ENCODE measurements around the gene STRN. TPM values are rescaled to one million over a fixed set of nuclear protein-coding genes. Genes with fewer than 3 reads are reported as not detected.
"Not testable (repeated sequence)": the region's sequence is repeated elsewhere in the genome, so short reads cannot be mapped to it uniquely, and the experiment has no call there.

STRN gene
- total RNA-seq, 2 donors from 2014 or later = 7.3 to 12.7 TPM

DNA sequence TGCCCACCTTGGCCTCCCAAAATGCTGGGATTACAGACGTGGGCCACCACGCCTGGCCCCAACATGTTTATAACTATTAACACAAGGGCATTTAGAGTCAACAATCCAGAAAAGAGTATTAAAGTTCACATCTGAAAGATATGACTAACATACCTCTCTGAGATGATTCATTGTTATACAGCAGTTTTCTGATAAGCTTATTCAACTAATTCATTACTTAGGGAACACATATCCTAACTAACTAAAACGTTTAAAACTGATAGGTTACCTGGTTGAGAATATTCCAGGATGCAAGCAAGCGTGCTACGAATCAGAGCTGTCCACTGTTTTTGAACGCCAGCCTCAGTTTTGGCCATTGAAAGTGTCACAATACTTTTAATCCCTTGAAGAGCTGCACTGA is 34.0 kb upstream of the STRN start:
- Histone ChIP-seq H3K4me3 (no peak overlapping the region), H3K36me3 (replicated peaks in 1 of 2; ENCODE audit: insufficient read depth in 1 of 2, low read depth in 2 of 2) (peaks cover 0 to 22% of the 10 kb centered on the region in 2 donors), H3K9me3 (no peaks in the 10 kb centered on the region), H3K27ac (no peak overlapping the region), H3K27me3 (no peaks in the 10 kb centered on the region), H3K4me1 (no peaks in the 10 kb centered on the region)
- intact Hi-C loops (cut with DNase I) = no loop called here
- ATAC-seq (no peak), DNase-seq (no peak)
- TF ChIP-seq POLR2A (IDR thresholded peaks at IDR 0.05) = no peak
- TF ChIP-seq, protein P1, sequence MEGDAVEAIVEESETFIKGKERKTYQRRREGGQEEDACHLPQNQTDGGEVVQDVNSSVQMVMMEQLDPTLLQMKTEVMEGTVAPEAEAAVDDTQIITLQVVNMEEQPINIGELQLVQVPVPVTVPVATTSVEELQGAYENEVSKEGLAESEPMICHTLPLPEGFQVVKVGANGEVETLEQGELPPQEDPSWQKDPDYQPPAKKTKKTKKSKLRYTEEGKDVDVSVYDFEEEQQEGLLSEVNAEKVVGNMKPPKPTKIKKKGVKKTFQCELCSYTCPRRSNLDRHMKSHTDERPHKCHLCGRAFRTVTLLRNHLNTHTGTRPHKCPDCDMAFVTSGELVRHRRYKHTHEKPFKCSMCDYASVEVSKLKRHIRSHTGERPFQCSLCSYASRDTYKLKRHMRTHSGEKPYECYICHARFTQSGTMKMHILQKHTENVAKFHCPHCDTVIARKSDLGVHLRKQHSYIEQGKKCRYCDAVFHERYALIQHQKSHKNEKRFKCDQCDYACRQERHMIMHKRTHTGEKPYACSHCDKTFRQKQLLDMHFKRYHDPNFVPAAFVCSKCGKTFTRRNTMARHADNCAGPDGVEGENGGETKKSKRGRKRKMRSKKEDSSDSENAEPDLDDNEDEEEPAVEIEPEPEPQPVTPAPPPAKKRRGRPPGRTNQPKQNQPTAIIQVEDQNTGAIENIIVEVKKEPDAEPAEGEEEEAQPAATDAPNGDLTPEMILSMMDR (IDR thresholded peaks at IDR 0.05) = no peak
- WGBS, 2 donors = 85% methylated on average over 6 of the region's 6 CpGs

DNA sequence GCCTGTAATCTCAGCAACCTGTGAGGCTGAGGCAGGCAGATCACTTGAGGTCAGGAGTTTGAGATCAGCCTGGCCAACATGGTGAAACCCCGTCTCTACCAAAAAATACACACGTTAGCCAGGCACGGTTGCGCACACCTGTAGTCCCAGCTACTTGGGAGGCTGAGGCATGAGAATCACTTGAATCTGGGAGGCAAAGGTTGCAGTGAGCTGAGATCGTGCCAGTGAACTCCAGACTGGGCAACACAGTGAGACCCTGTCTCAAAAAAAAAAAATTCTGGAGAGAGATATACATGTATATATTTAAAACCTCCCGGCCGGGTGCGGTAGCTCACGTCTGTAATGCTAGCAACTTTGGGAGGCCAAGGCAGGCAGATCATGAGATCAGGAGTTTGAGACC is 33.1 kb upstream of the STRN start:
- H3K36me3 ChIP-seq (replicated peaks in 1 of 2; ENCODE audit: insufficient read depth in 1 of 2, low read depth in 2 of 2) = peaks cover 0 to 19% of the 10 kb centered on the region in 2 donors
- intact Hi-C loops (cut with DNase I); H3K27me3 ChIP-seq; H3K4me1 ChIP-seq; ATAC-seq; H3K9me3 ChIP-seq; H3K27ac ChIP-seq; DNase-seq; H3K4me3 ChIP-seq: not testable (repeated sequence)
- WGBS, 2 donors = 94 to 97% methylated on average over 9 of the region's 9 CpGs

DNA sequence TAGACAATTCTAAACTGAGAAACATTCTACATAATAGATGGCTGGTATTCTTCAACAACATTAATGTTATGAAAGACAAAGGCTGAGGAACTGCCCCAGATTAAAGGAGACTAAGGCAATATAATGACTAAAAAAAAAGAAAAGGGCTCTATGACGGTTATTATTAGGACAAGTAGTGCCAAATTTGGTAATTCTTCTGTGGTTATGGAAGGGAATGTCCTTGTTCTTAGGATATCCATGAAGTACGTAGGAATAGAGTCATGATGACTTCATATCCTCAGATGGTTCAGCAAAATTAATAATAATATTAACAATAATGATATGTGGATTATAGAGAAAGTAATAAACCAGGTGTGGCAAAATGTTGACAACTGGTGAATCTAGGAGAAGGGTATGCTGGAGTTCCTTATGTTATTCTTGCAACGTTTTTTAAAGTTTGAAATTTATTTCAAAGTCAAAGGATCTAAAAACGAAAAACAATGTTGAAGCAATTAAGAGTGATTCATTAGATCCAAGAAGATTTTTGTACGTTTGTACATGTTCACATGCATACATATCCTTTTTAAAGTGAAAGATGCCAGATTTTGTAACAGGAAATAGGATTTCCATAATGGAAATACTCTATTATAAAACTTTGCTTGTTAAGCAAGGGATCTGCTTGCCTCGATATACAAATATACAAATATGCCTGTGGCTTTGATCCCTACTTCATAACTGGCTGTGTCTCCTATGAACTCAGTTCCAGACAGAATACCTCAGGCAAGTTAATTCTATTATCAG is 27.7 kb upstream of the STRN start:
- Histone ChIP-seq H3K27me3 (no peaks in the 10 kb centered on the region), H3K9me3 (no peaks in the 10 kb centered on the region), H3K4me1 (no peaks in the 10 kb centered on the region), H3K36me3 (replicated peaks in 1 of 2; ENCODE audit: insufficient read depth in 1 of 2, low read depth in 2 of 2) (peaks cover 0 to 2% of the 10 kb centered on the region in 2 donors), H3K27ac (no peak overlapping the region), H3K4me3 (no peak overlapping the region)
- ATAC-seq (no peak), DNase-seq (no peak)
- 83 to 84% methylated on average over 6 of the region's 6 CpGs for WGBS, 2 donors
- TF ChIP-seq POLR2A (IDR thresholded peaks at IDR 0.05) = no peak
- TF ChIP-seq, protein P1 (IDR thresholded peaks at IDR 0.05) = no peak
- intact Hi-C loops (cut with DNase I) = no loop called here

DNA sequence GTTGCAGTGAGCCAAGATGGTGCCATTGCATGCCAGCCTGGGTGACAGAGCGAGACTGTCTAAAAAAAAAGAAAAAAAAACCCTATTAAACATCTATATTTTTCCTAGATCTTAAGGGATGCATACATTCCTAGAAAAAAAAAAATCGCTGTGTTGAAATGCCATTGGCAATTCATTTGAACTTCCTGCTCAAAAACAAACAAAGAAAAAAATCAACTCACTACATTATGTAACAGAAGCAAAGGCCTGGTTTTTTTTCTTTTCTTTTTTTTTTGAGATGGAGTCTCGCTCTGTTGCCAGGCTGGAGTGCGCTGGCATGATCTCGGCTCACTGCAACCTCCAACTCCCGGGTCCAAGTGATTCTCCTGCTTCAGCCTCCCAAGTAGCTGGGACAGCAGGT is 21.7 kb upstream of the STRN start:
- TF ChIP-seq, protein P1 (IDR thresholded peaks at IDR 0.05) = no peak
- TF ChIP-seq POLR2A (IDR thresholded peaks at IDR 0.05) = no peak
- 65 to 76% methylated on average over 6 of the region's 6 CpGs for whole genome bisulfite sequencing, 2 donors
- no peaks in the 10 kb centered on the region for H3K9me3 ChIP-seq
- H3K4me3 ChIP-seq = no peak overlapping the region
- no peak for DNase-seq
- intact Hi-C loops (cut with DNase I) = no loop called here
- ATAC-seq = no peak
- H3K4me1 ChIP-seq = no peaks in the 10 kb centered on the region
- H3K36me3 ChIP-seq (replicated peaks in 1 of 2; ENCODE audit: insufficient read depth in 1 of 2, low read depth in 2 of 2) = peaks cover 5% of the 10 kb centered on the region in 2 donors
- no peaks in the 10 kb centered on the region for H3K27me3 ChIP-seq
- H3K27ac ChIP-seq = no peak overlapping the region

DNA sequence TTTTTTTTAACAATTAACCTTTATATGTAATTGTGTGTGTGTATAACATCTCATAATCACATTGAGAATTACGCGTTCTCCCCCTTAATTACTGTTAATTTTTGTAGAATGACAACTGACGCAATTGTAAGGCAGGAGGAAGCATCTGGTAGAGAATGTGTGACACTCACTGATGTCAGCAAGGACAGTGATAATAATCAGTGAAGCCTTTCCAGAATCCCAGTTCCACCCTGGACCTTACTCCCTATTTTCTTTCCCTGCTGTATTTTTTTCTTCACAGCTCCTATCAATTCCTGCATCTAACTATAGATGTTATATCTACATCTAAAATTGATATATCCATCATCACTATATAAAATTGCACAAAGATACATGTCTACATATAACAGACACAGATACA is 16.1 kb upstream of the STRN start:
- ATAC-seq (no peak), DNase-seq (no peak)
- Histone ChIP-seq H3K27me3 (no peaks in the 10 kb centered on the region), H3K4me3 (no peak overlapping the region), H3K9me3 (no peaks in the 10 kb centered on the region), H3K27ac (no peak overlapping the region), H3K4me1 (no peaks in the 10 kb centered on the region), H3K36me3 (replicated peaks in 1 of 2; ENCODE audit: insufficient read depth in 1 of 2, low read depth in 2 of 2) (peaks cover 5 to 7% of the 10 kb centered on the region in 2 donors)
- intact Hi-C loops (cut with DNase I) = no loop called here
- 78 to 89% methylated on average over 3 of the region's 3 CpGs for WGBS, 2 donors
- TF ChIP-seq, protein P1 (IDR thresholded peaks at IDR 0.05) = no peak
- no peak for TF ChIP-seq POLR2A (IDR thresholded peaks at IDR 0.05)
